Measurements from ENCODE around the gene MEGF11.

The MEGF11 gene

GRCh38 chr15:66147440-66147839, 106.1 kb downstream of the MEGF11 start:
- no peak overlapping the region for H3K9ac ChIP-seq (ENCODE audit: low read length)
- no peak overlapping the region for H3K27ac ChIP-seq (ENCODE audit: low read length)
- H3K36me3 ChIP-seq (ENCODE audit: control insufficient read depth, low read depth, low read length), result no peaks in the 10 kb centered on the region
- no peaks in the 10 kb centered on the region for H3K27me3 ChIP-seq (ENCODE audit: control insufficient read depth, insufficient read depth, low read length)
- no peaks in the 10 kb centered on the region for H3K9me3 ChIP-seq (ENCODE audit: control insufficient read depth, low read depth, low read length)
- no peak overlapping the region for H3K4me3 ChIP-seq (ENCODE audit: low read length)
- peaks cover 8% of the 10 kb centered on the region for H3K4me1 ChIP-seq (ENCODE audit: control insufficient read depth, low read depth, low read length)

DNA sequence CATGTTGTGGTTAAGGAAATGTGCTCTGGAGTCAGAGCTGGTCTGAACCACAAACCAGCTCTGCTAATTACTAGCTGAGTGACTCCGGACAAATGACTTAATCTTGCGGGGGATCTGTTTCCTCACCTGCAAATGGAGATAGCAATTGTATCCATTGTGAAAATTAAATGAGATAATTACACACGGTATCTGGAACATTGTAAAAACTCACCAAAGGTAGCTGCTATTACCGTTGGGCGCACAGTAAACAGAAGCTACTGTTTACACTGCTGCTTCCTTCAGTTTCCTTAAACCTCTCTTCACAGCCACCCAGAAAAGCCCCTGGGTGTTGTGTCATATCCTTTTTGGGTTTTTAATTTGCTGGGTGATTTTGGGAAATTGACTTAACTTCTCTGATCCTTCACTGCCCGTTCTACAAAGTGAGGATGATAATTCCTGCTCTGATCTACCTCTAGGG, 107.8 kb downstream of the MEGF11 start:
- H3K4me1 ChIP-seq (ENCODE audit: control insufficient read depth, low read depth, low read length), result peaks cover 8% of the 10 kb centered on the region
- no peaks in the 10 kb centered on the region for H3K27me3 ChIP-seq (ENCODE audit: control insufficient read depth, insufficient read depth, low read length)
- no peak overlapping the region for H3K4me3 ChIP-seq (ENCODE audit: low read length)
- H3K36me3 ChIP-seq (ENCODE audit: control insufficient read depth, low read depth, low read length), result no peaks in the 10 kb centered on the region
- H3K9me3 ChIP-seq (ENCODE audit: control insufficient read depth, low read depth, low read length), result no peaks in the 10 kb centered on the region
- no peak overlapping the region for H3K27ac ChIP-seq (ENCODE audit: low read length)
- no peak overlapping the region for H3K9ac ChIP-seq (ENCODE audit: low read length)

GRCh38 chr15:66144978-66145725, 108.4 kb downstream of the MEGF11 start:
- Histone ChIP-seq H3K4me3 (ENCODE audit: low read length) (no peak overlapping the region), H3K27me3 (ENCODE audit: control insufficient read depth, insufficient read depth, low read length) (no peaks in the 10 kb centered on the region), H3K9me3 (ENCODE audit: control insufficient read depth, low read depth, low read length) (no peaks in the 10 kb centered on the region), H3K4me1 (ENCODE audit: control insufficient read depth, low read depth, low read length) (peaks cover 8% of the 10 kb centered on the region), H3K36me3 (ENCODE audit: control insufficient read depth, low read depth, low read length) (no peaks in the 10 kb centered on the region), H3K9ac (ENCODE audit: low read length) (no peak overlapping the region), H3K27ac (ENCODE audit: low read length) (no peak overlapping the region)

DNA sequence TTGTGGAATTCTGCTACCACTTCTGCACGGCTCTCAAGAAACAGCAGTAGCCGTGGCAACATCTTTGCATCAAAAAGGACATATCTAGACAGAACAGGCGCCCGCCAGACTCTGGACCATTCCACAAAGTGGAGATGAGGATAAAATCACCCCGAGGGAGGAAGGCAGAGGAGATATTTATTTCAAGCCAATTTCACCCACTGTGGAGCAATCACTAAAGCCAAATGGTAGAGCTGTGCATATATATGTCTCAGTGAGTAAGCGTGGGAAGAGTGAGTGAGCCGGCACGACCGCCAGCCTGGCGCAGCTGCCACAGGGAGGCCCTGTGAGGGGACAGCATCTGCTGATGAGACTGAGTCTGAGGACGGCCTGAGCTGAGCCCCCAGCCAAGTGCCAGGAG, 111.3 kb downstream of the MEGF11 start:
- Histone ChIP-seq H3K9me3 (ENCODE audit: control insufficient read depth, low read depth, low read length) (no peaks in the 10 kb centered on the region), H3K36me3 (ENCODE audit: control insufficient read depth, low read depth, low read length) (no peaks in the 10 kb centered on the region), H3K4me3 (ENCODE audit: low read length) (no peak overlapping the region), H3K4me1 (ENCODE audit: control insufficient read depth, low read depth, low read length) (peaks cover 8% of the 10 kb centered on the region), H3K27ac (ENCODE audit: low read length) (no peak overlapping the region), H3K27me3 (ENCODE audit: control insufficient read depth, insufficient read depth, low read length) (no peaks in the 10 kb centered on the region), H3K9ac (ENCODE audit: low read length) (no peak overlapping the region)

DNA sequence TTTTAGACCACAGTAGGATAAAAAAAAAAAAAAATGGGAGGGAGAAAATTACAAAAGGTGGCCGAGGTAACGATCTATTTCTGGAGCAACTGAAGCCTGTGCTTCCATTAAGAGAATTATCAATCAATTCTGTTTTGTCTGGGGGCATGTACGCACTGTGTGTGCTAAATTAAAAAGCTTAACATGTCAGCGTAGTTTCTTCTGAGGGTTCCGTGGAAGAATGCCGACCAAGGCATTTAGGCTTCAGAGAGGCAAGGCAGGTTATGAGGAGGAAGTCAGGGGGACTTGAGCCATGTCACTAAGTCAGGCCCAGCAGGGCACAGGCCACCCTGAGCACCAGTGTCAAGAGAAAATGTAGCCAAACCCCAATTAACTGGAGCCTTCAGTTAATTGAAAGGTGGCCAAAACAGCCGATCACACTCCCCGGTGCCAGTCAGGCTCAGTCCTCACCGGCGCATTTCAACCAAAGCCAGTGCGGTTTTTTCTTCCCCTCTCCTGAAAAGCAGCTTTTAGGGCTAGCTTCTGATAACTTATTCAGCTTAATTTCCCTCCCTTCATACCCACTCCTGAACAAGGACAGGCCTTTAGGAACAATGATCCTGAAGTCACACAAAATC, 113.9 kb downstream of the MEGF11 start:
- Histone ChIP-seq H3K4me3 (ENCODE audit: low read length) (no peak overlapping the region), H3K36me3 (ENCODE audit: control insufficient read depth, low read depth, low read length) (no peaks in the 10 kb centered on the region), H3K27ac (ENCODE audit: low read length) (no peak overlapping the region), H3K27me3 (ENCODE audit: control insufficient read depth, insufficient read depth, low read length) (no peaks in the 10 kb centered on the region), H3K9me3 (ENCODE audit: control insufficient read depth, low read depth, low read length) (no peaks in the 10 kb centered on the region), H3K9ac (ENCODE audit: low read length) (no peak overlapping the region), H3K4me1 (ENCODE audit: control insufficient read depth, low read depth, low read length) (peaks cover 8% of the 10 kb centered on the region)

DNA sequence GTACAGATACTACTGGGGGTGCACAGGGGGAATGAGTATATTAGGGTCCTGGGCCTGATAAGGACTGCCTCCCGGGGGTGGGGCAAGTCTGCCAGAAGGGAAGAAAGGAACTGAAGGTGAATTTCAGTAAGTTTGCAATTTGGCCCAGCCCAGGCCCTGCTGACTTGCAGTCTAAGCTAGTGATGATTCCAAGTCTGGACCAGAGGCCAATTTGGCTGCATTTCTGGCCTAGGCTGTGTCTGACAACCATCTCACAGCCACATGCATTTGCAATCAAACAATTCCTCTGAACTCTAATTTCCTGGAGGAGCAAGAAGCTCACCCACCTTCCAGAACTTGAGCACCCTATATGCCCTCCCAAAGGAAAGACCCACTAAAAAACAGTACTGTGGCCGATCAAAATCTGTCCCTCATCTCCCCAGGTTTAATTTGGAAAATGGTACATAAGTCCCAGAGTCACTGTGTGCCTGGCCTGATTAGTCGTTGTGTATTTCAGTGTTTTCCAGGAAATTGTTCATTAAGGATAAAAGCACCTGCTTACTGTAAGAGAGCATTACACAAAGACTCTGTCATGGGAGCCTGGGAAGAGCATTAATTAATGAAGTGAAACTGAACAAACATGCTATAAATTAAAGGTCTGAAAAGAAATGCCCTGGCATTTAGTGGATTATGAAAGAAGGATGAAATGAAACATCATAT, 114.5 kb downstream of the MEGF11 start:
- no peaks in the 10 kb centered on the region for H3K27me3 ChIP-seq (ENCODE audit: control insufficient read depth, insufficient read depth, low read length)
- no peaks in the 10 kb centered on the region for H3K36me3 ChIP-seq (ENCODE audit: control insufficient read depth, low read depth, low read length)
- no peak overlapping the region for H3K27ac ChIP-seq (ENCODE audit: low read length)
- H3K4me3 ChIP-seq (ENCODE audit: low read length), result no peak overlapping the region
- H3K9ac ChIP-seq (ENCODE audit: low read length), result no peak overlapping the region
- H3K9me3 ChIP-seq (ENCODE audit: control insufficient read depth, low read depth, low read length), result no peaks in the 10 kb centered on the region
- H3K4me1 ChIP-seq (ENCODE audit: control insufficient read depth, low read depth, low read length), result peaks cover 8% of the 10 kb centered on the region

- Histone ChIP-seq H3K36me3 (ENCODE audit: control insufficient read depth, low read depth, low read length) (no peaks in the 10 kb centered on the region), H3K9ac (ENCODE audit: low read length) (no peak overlapping the region), H3K9me3 (ENCODE audit: control insufficient read depth, low read depth, low read length) (no peaks in the 10 kb centered on the region), H3K27me3 (ENCODE audit: control insufficient read depth, insufficient read depth, low read length) (no peaks in the 10 kb centered on the region), H3K4me1 (ENCODE audit: control insufficient read depth, low read depth, low read length) (peaks cover under 1% of the 10 kb centered on the region), H3K27ac (ENCODE audit: low read length) (no peak overlapping the region), H3K4me3 (ENCODE audit: low read length) (no peak overlapping the region)
These were observed 115.3 kb downstream of the MEGF11 start for GRCh38 chr15:66138096-66138783.

DNA sequence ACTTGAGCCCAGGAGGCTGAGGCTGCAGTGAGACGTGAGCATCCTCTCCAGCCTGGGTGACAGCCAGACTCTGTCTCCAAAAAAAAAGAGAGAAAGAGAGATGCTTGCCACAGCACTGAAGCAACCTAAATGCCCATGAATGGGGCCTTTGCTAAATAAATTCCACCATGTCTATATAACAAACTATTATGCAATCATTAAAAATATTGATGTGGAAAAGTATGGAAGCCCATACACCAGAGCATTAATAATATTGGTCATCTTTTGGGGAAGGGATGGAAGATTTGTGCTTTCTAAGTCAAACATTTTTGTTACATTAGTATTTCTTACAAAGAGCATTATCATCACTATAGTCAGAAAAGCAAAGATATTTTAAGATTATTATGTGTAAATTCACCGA, 116.6 kb downstream of the MEGF11 start:
- Histone ChIP-seq H3K27ac (ENCODE audit: low read length) (no peak overlapping the region), H3K9ac (ENCODE audit: low read length) (no peak overlapping the region), H3K27me3 (ENCODE audit: control insufficient read depth, insufficient read depth, low read length) (no peaks in the 10 kb centered on the region), H3K4me3 (ENCODE audit: low read length) (no peak overlapping the region), H3K4me1 (ENCODE audit: control insufficient read depth, low read depth, low read length) (no peaks in the 10 kb centered on the region), H3K9me3 (ENCODE audit: control insufficient read depth, low read depth, low read length) (no peaks in the 10 kb centered on the region), H3K36me3 (ENCODE audit: control insufficient read depth, low read depth, low read length) (no peaks in the 10 kb centered on the region)

GRCh38 chr15:66135664-66136063, 117.9 kb downstream of the MEGF11 start:
- no peaks in the 10 kb centered on the region for H3K27me3 ChIP-seq (ENCODE audit: control insufficient read depth, insufficient read depth, low read length)
- no peaks in the 10 kb centered on the region for H3K4me1 ChIP-seq (ENCODE audit: control insufficient read depth, low read depth, low read length)
- H3K27ac ChIP-seq (ENCODE audit: low read length), result no peak overlapping the region
- no peak overlapping the region for H3K9ac ChIP-seq (ENCODE audit: low read length)
- H3K36me3 ChIP-seq (ENCODE audit: control insufficient read depth, low read depth, low read length), result no peaks in the 10 kb centered on the region
- no peak overlapping the region for H3K4me3 ChIP-seq (ENCODE audit: low read length)
- no peaks in the 10 kb centered on the region for H3K9me3 ChIP-seq (ENCODE audit: control insufficient read depth, low read depth, low read length)

GRCh38 chr15:66134284-66134683, 119.3 kb downstream of the MEGF11 start:
- Histone ChIP-seq H3K27ac (ENCODE audit: low read length) (no peak overlapping the region), H3K4me3 (ENCODE audit: low read length) (no peak overlapping the region), H3K4me1 (ENCODE audit: control insufficient read depth, low read depth, low read length) (no peaks in the 10 kb centered on the region), H3K27me3 (ENCODE audit: control insufficient read depth, insufficient read depth, low read length) (no peaks in the 10 kb centered on the region), H3K9ac (ENCODE audit: low read length) (no peak overlapping the region), H3K9me3 (ENCODE audit: control insufficient read depth, low read depth, low read length) (no peaks in the 10 kb centered on the region), H3K36me3 (ENCODE audit: control insufficient read depth, low read depth, low read length) (no peaks in the 10 kb centered on the region)

DNA sequence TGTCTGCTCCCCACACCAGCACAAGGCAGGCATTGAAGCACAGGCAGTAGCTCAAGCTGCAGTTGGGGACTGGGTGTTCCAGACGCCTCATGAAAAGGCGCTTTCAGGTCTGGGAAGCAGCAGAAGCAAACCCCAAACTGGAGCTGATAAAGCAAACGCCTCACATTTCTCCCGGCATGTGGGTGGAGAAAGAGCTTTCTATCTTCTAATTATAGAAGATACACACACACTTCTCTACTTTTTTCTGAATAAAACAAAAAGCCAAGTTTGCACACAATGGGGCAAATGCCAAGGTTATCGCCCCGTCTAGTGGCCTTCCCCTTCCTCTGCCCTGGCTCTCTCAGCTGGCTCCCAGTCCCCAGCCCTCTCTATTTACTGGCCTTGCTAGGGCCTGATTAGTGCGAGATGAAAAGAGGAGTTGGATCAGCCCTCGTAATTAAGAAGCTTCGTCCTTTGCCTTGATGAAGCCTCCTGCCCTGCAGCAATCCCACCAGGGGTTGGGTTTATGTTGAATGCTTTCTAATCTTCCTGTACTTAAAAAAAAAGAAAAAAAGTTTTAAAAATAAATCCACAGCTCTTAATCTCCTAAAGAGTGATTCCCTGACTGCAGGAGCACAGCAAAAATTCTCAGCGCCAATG, 120.2 kb downstream of the MEGF11 start:
- Histone ChIP-seq H3K9me3 (ENCODE audit: control insufficient read depth, low read depth, low read length) (no peaks in the 10 kb centered on the region), H3K36me3 (ENCODE audit: control insufficient read depth, low read depth, low read length) (no peaks in the 10 kb centered on the region), H3K27ac (ENCODE audit: low read length) (no peak overlapping the region), H3K4me1 (ENCODE audit: control insufficient read depth, low read depth, low read length) (no peaks in the 10 kb centered on the region), H3K9ac (ENCODE audit: low read length) (no peak overlapping the region), H3K4me3 (ENCODE audit: low read length) (no peak overlapping the region), H3K27me3 (ENCODE audit: control insufficient read depth, insufficient read depth, low read length) (no peaks in the 10 kb centered on the region)

All from iPS-18a (cell line).